ENCODE measurements around the gene HDAC4. TPM values are rescaled to one million over a fixed set of nuclear protein-coding genes. Genes with fewer than 3 reads are reported as not detected.

The HDAC4 gene
- total RNA-seq, 1 experiment from 2014 or later: 47.6 TPM

DNA sequence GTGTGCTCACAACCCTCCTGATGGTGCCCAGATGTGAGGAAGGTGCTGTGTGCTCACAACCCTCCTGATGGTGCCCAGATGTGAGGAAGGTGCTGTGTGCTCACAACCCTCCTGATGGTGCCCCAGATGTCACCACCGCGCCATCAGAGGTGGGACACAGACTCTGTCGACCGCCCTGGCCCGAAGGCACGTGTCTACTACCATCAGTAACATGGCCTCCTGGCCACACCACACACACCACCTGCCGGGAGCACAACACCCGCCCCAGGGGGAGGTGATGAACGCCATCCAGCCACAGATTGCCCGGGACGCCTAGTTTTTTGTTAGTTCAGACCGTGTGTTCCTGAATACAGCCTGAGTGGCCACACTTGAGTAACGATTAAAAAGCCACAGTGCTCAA is 24.5 kb downstream of the HDAC4 start:
- H3K9me2 ChIP-seq (ENCODE audit: insufficient read depth): no peaks in the 10 kb centered on the region
- no peak overlapping the region for H3K4me2 ChIP-seq (ENCODE audit: low read length)
- no peak overlapping the region for H3K27ac ChIP-seq (ENCODE audit: low read depth, low read length)
- CTCF ChIA-PET: no interaction called here
- no peaks in the 10 kb centered on the region for H3K9me3 ChIP-seq (ENCODE audit: control insufficient read depth in 1 of 2, insufficient read depth in 1 of 2, low read depth in 1 of 2, low read length in 2 of 2)
- intact Hi-C loops (cut with micrococcal nuclease): loop anchor here (5.0 kb wide), 1 partner anchor 506 kb away; no protein-coding TSS in a partner anchor
- H3K9ac ChIP-seq (ENCODE audit: low read length): no peak overlapping the region
- no peaks in the 10 kb centered on the region for H3K36me3 ChIP-seq (ENCODE audit: control insufficient read depth in 1 of 2, insufficient read depth in 2 of 2, low read length in 2 of 2)
- RAD21 ChIA-PET (ENCODE audit: low non-redundant PET in 1 of 2, low total read pairs in 2 of 2, uncharacterized antibody in 2 of 2, unreplicated experiment in 2 of 2): no interaction called here
- TF ChIP-seq CBX3 (IDR thresholded peaks at IDR 0.05; ENCODE audit: low read depth): no peak
- ATAC-seq (no peak), DNase-seq (ENCODE audit: low read depth, low spot score) (no peak)
- H3K27me3 ChIP-seq (ENCODE audit: insufficient read depth, low read length): no peaks in the 10 kb centered on the region
- H3K79me2 ChIP-seq (ENCODE audit: insufficient read depth, low read length): peaks cover under 1% of the 10 kb centered on the region
- no peak overlapping the region for H3K4me3 ChIP-seq (replicated peaks in 1 of 2; ENCODE audit: low read depth in 1 of 2, low read length in 2 of 2)
- POLR2A ChIA-PET: no interaction called here
- no peaks in the 10 kb centered on the region for H4K20me1 ChIP-seq (ENCODE audit: insufficient read depth)
- H3K4me1 ChIP-seq (ENCODE audit: control insufficient read depth in 1 of 2, insufficient read depth in 2 of 2, low read length in 2 of 2): no peaks in the 10 kb centered on the region
- H2AFZ ChIP-seq (ENCODE audit: low read depth, low read length, poor library complexity, severe bottlenecking): no peak overlapping the region
- no TSS peak for BruUV-seq (replicated peaks)

DNA sequence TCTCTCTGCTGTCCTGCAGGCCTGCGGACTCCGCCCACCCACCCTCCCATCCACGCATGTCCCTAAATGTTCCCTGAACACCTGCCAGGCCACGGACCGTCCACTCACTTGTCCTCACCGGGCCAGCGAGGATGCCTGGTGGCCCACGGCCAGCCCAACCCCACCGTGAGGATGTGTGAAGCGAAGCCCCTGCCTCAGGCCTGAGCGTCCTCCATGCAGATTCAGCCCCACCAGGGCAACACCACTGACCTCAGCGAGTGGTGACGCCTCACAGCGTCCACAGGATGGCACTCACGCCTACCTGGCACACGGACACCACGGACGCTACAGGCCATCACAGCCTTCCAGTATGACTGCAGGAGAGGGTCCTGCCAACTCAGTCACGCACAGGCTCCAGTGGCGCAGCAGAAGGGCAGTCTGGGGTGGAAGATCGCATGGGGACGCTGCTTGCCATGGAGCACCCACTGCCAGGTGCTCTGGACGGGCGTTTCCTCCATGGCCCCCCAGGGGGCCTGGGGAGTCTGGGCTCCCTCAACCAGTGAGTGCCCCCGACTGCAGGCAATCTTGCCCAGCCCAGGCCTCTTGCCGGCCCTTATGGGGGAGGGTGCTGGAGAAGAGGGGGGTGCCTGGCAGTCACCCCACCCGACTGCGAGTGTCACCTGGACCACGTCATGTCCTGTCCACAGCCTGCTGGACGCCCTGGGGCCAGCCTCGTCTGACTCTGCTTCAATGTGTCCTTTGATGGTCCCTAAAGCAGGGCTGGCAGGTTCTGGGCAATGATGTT is 25.4 kb downstream of the HDAC4 start:
- no TSS peak for BruUV-seq (replicated peaks)
- no peak overlapping the region for H3K4me3 ChIP-seq (replicated peaks in 1 of 2; ENCODE audit: low read depth in 1 of 2, low read length in 2 of 2)
- H3K79me2 ChIP-seq (ENCODE audit: insufficient read depth, low read length): no peaks in the 10 kb centered on the region; the same call in none of the 2 replicates
- DNase-seq (ENCODE audit: low read depth, low spot score) (no peak), ATAC-seq (peak; percentile 74)
- no peak overlapping the region for H3K4me2 ChIP-seq (ENCODE audit: low read length)
- H3K27ac ChIP-seq (ENCODE audit: low read depth, low read length): no peak overlapping the region
- TF ChIP-seq EZH2 (IDR thresholded peaks at IDR 0.05) (no peak), RAD21 (IDR thresholded peaks at IDR 0.05; ENCODE audit: low read depth) (peak; percentile 56), CTCF (IDR thresholded peaks at IDR 0.05 in 2 of 3, conservative IDR thresholded peaks at IDR 0.05 in 1 of 3; ENCODE audit: borderline replicate concordance in 1 of 3, insufficient read depth in 1 of 3, low read depth in 2 of 3, low read length in 2 of 3) (peak; percentile 21 to 39 (median 38); a peak in 5 of 6 replicates)
- H3K9ac ChIP-seq (ENCODE audit: low read length): no peak overlapping the region
- no peaks in the 10 kb centered on the region for H3K4me1 ChIP-seq (ENCODE audit: control insufficient read depth in 1 of 2, insufficient read depth in 2 of 2, low read length in 2 of 2)
- POLR2A ChIA-PET: no interaction called here
- no peaks in the 10 kb centered on the region for H3K9me2 ChIP-seq (ENCODE audit: insufficient read depth)
- intact Hi-C loops (cut with micrococcal nuclease): loop anchor here (5.0 kb wide), 1 partner anchor 507 kb away; no protein-coding TSS in a partner anchor
- CTCF ChIA-PET: no interaction called here
- no peaks in the 10 kb centered on the region for H3K9me3 ChIP-seq (ENCODE audit: control insufficient read depth in 1 of 2, insufficient read depth in 1 of 2, low read depth in 1 of 2, low read length in 2 of 2)
- H3K27me3 ChIP-seq (ENCODE audit: insufficient read depth, low read length): no peaks in the 10 kb centered on the region
- no peaks in the 10 kb centered on the region for H4K20me1 ChIP-seq (ENCODE audit: insufficient read depth)
- H2AFZ ChIP-seq (ENCODE audit: low read depth, low read length, poor library complexity, severe bottlenecking): no peak overlapping the region
- RAD21 ChIA-PET (ENCODE audit: low non-redundant PET in 1 of 2, low total read pairs in 2 of 2, uncharacterized antibody in 2 of 2, unreplicated experiment in 2 of 2): no interaction called here
- no peaks in the 10 kb centered on the region for H3K36me3 ChIP-seq (ENCODE audit: control insufficient read depth in 1 of 2, insufficient read depth in 2 of 2, low read length in 2 of 2)
